HG03575 (cell line): ENCODE measurements around the gene ATG4B.
"Not testable (repeated sequence)": the region's sequence is repeated elsewhere in the genome, so short reads cannot be mapped to it uniquely, and the experiment has no call there.

Experiments used
- ATAC-seq: cut with Tn5 transposase; IDR thresholded peaks from one replicate; pipeline ENCODE4 v1.9.1; 2021; ENCODE audit not compliant: unreplicated experiment, insufficient number of reproducible peaks, low FRiP score; ENCODE audit errors: extremely low read depth

Gene ATG4B

DNA sequence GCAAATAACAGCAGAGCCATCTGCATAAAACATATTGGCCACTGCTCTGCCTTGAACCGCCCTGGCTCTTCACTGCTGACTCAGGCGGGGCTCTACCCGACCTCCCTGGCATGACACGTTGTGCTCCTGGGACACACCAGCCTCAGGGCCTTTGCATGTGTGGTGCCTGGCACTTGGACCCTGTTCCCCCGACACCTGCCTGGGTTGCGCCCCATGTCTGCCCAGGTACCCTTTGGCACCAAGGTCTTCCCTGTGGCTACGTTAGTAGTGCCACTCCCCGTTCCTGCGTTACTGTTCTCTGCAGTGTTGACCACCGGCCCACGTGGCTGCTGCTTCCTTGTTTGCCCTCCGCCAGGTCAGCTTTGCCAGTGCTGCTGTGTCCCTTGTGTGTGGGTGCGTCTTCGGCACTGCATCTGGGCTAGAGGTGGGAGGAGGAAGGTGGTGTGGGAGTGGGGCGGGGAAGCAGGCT is 20.3 kb downstream of the ATG4B start:
- no peak for ATAC-seq

DNA sequence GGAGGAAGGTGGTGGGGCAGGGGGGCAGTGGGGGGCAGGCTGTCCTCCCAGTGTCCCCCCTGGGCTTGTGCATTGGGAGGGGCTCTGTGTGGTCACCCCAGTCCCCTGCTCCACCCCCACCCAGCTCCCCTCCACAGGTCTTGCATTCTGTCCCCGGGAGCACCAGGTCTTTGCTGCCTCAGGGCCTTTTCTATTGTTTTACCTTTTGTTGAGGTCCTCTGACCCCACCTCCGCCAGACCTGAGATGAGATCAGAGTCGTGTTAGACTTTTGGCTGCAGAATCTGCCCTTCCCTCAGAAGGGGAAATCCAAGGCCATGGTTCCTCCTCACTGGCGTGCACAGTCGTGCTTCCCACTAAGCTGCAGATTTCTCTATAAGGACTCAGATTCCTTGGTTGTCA is 20.8 kb downstream of the ATG4B start:
- no peak for ATAC-seq

DNA sequence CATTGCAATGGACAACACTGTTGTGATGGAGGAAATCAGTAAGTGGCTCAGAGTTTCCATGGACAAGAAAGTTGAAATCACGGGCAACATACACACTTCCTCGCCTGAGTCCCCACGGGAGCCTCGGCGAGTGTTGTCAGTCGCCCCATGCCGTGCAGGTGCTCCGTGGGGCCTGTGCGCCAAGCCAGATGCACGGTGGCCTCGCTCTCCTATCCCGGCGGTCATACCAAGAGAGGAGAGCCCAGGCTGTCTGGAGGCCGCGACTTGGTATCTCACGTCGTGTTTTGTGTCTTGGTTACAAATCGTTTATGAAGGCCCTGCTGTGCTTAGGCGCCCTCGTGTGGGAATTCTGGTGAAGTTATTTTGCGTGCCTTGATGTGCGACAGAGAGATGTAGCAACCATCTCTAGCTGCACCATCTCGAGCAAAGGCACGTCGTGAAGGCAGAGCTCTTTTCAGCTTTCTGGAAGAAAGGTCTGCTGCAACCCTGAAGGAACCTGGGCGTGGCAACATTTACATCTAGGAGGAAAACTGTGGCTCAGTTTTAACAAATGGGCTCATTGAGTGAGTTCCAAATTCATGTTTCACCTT is 21.8 kb downstream of the ATG4B start:
- no peak for ATAC-seq

DNA sequence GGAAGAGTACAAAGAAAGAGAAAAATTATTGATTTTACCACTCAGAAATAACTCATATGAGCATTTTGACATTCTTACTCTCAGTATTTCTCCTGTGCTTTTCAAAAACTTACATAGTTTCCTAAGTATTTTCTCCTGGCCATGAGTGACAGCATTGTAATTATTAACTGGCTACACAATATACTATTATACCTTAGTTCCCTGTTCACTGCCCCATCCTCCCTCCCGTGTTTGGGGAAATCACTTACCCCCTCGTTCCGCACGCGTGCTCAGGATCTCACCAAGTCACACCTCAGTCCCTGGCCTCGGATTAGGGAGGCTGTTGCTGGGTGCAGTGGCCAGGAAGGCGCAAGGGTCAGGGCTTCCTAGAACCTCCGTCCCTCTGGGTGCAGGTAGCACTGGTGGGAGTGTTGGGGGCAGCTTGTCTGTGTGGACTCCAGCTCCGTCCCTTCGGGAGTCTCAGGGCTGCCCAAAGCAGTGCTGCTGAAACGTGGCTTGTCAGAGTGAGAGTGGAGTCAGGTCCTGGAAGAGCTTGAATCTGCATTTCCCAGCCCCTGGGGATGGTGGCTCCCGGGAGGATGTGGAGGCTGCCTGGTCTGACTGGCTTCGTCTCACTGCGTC is 23.2 kb downstream of the ATG4B start:
- ATAC-seq = no peak

DNA sequence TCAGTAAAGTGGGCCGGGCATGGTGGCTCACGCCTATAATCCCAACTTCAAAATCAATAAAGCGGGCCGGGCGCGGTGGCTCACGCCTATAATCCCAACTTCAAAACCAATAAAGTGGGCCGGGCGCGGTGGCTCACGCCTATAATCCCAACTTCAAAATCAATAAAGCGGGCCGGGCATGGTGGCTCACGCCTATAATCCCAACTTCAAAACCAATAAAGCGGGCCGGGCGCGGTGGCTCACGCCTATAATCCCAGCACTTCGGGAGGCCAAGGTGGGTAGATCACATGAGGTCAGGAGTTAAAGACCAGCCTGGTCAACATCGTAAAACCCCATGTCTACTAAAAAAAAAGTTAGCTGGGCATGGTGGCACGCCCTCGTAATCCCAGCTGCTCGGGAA is 25.2 kb downstream of the ATG4B start:
- ATAC-seq = not testable (repeated sequence)

DNA sequence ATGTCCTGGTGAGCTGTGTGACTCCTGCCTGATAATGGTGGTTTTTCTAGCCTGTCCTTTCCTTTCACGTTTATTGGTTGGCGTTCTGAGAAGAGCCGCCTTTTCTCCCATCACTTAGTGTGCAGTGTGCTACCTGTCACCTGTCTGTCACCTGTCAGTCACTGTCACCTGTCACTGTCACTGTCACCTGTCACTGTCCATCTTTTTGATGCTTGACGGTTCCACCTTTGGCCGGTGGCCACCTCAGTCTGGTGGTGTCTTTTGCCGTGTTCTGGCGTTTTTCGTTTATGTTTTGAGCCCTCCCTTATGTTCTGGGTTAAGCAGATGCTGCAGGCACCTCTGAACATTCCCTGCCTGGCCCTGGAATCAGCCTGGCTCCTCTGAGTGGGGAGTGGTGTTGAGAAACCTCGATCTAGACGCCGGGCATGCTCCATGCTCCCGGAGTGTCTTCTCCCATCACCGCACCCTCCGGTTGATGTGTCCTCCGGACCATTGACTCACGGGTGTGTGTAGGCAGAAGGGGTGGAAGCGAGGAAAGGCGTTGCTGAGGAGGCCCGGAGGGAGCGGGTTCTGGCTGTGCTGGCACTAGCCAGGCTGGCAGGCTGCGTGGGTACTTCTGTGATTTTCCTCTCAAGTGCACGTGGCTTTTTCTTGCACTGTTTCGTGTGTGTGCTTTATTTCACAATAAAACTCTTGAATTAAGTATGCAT is 28.4 kb downstream of the ATG4B start:
- no peak for ATAC-seq

DNA sequence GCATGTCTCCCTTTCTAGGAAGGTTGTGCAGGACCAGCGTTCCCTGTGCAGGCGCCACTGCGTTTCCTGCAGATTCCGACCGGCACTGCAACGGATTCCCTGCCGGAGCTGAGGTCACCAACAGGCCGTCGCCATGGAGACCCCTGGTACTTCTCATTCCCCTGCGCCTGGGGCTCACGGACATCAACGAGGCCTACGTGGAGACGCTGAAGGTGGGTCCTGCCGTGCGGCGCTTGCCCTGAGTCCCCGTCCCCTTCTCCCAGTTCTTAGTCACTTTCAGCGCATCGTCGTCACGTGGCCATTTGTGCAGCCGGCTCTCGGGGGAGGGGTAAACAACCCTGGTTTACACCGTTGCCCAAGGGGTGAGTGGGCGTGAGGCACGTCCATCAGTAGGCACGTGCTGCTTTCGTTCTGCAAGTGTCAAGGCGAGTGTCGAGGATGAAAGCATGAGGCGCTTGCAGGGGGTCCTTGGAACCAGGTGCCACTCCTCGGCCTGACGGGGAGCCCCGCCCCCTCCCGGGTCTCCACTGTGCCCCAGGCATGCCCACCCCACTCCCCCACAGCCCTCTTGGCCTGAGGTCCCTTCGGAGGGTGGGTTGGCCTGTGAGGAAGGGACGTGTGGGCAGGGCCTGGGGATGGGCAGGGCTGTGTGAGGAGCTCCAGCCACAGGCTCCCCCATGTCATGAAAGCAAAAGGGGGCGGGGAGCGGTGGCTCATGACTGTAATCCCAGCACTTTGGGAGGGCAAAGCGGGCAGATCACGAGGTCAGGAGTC is 29.3 kb downstream of the ATG4B start:
- no peak for ATAC-seq

DNA sequence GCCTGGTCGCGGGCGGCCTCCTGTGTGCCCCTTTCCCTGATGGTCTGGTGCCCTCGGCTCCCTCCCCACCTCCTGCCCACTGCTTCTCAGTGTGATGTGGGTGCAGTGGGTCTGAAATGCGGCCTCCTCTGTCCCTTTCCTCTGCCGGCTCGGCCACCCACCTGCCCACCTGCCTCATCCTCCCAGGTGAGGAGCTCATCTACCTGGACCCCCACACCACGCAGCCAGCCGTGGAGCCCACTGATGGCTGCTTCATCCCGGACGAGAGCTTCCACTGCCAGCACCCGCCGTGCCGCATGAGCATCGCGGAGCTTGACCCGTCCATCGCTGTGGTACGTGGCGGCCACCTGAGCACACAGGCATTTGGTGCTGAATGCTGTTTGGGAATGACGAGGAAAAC is 30.9 kb downstream of the ATG4B start:
- no peak for ATAC-seq

DNA sequence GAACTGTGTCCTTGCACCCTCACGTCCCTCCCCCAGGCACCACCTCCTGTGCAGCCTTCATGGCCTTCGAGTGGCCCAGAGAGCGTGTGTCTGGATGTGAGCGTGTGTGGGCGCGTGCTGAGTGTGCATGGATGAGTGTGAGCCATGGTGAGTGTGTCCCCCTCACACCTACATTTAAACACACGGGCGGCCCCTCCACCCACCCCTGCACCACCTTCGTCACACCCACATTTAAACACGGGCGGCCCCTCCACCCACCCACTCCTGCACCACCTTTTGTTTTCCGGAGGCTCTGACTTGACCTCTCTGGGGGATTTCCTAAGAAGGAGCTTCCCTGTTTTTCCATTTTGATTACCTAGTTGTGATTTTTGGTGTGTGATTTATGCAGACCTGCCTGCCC is 31.3 kb downstream of the ATG4B start:
- no peak for ATAC-seq

DNA sequence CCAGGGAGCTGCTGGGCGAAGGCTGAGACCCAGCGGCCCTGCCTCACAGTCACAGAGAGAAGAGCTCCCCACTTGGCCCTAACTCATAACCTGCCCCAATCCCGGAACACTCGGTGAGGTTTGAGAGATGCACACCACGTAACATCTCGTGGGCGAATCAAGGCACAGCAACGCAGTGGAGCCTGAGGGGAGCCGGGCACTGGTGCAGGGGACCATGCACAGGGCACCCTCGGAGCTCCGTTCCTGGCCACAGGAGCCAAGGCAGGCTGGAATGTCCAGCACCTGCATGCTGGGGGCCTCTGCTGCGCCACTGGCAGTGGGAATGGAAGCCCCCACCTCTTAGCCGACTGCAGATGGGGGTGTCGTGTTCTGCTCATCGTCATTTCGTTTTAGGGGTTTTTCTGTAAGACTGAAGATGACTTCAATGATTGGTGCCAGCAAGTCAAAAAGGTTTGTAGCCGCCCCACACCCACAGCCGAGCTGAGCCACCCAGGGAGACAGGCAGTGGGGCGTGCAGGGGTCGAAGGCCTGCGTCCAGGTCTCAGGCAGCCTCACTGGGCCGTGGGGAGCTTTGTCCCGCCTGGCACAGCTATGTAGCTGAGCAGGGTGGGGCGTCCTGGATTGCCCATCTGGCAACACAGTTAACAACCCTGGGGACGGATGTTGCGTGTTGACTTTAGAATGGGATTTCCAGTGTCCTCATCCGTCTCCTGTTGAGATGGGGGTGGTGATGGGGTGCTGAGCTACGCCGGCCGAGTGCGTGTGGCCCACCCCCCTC is 33.0 kb downstream of the ATG4B start:
- no peak for ATAC-seq

DNA sequence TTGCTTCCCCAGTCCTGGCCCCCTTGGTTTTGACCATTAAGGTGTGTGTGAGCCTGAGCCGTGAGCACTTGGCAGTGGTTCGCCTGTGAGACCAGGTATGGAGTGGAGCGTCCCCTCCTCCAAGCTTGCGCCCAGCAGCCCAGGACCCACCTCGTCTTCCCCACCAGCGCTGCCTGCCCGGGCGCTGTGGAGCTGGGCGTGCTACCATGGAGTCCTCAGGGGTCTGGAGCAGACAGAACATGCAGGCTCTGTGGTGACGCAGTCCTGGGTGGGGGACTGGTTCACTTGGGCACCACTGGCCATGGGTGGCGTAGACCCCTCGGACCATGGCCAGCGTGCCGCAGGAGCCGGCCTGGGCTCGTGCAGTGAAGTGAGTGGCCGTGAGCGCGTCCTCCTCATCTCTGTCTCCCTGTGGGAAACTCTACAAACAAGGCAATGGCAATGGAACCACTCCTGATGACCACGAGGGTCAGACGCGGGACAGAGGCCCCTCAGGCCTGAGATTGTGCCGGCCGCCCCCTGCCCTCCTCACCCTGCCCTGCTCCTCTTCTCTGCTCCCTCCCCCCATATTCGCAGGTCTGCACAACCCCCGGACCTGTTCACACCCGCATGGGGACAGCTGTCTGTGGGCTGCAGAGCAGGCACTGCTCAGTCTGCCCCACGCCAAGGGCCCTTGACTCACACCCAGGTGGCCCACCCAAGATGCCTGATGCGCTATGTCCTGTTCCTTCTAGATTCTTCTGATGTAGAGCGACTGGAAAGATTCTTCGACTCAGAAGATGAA is 34.2 kb downstream of the ATG4B start:
- ATAC-seq = no peak

DNA sequence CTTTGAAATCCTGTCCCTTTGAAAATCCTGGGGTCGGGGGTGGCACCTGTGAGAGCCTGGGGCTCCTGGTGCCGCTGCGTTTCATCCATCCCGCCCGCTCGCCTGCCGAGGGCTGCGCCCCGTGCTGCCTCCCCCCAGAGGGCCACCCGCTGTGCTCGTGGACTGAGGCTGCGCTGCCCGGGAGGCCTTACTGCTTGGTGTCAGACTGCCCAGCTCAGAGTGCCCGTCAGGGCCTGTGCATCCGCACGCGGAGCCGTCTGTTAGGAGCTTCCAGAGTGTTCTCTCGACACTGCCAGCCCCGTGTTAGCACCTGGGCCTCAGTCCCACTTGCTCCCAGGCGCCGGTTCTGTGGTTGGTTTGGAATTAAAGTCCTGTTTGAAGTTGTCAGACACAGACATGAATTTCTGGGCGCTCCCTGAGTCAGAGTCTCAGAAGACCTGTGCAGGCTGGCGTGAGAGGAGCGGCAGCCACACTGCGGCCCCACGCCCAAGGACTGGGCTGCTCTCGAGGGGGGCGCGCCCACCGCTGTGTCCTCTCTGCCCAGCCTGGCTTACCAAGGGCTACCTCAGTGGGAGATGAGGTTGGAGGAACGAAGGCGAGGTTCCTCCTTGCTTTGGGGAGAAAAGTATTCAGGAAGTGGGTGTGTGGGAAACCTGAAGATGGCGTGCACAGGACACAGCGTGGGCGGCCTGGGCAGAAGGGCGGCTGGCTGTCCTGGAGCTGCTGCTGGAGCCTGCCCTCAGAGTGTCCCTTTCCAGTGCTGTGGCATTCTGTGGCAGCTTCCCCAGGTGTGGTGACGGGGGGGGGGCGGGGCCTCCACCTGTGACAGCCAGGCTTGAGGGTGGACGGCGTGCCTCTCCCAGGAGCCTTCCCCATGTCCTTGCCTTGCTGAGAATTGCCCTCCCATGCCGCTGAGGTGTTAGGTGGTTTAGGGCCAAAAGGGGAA is 35.0 kb downstream of the ATG4B start:
- no peak for ATAC-seq

DNA sequence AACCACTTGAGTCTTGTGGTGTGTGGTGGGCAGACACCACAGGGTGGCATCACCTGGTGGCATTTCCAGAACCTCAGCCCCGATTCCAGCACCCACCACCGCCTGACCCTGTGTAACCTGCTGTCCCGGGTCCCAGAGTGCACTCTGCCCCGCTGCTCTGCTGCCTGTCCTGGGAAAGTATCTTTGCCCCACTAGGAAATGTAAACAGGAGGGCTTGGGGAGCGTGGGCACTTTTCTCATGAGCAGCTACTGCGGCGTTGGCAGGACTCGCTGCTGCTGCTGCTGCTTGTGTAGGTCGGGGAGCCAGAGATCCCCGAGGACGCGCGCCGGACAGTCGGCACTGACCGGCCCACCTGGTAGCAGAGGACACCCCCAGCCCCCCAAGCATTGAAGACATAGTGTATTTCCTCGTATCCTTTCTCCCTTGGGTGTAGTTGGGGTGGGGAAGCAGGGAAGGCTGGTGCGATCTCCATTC is 35.7 kb downstream of the ATG4B start:
- ATAC-seq = no peak

DNA sequence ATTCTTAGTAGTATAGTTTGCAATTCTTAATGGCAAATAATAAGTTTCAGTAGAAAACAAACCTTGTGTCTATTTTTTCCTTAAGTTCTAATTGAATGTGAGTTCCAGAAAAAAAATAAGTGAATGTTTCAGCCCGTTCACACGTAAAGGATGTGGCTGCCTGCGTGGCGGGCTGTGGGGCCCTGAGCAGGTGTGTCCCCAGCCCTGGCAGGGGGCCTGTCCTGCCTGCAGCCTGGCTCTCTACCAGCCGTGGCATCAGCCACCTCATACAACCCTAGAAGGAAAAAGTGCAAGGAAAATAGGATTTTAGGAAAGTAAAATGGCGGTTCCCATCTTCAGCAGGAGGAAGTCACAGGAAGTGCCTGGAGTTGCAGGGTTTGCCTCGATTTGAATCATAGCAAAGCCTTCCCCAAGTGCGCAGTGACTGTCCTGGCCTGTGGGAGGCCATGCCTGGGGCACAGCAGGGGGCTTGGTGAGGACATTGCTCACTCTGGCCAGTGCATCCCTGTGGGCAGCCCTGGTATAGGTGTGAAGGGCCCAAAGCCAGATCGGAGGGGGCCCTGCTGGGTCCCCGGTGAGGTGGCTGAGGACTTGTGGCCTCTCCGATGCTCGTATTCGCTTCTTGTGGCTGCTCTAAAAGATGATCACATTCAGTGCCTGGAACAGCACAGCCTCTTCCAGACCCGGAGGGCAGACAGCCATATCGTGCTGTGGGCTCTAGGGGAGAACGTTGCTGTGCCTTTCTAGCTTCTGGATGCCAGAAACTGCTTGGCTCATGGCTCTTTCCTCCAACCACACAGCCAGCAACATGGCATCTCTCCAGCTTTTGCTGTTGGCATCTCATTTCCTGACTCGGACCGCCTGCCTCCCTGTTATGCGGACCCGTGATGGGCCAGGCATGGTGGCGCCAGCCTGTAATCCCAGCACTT is 36.6 kb downstream of the ATG4B start:
- ATAC-seq = no peak

DNA sequence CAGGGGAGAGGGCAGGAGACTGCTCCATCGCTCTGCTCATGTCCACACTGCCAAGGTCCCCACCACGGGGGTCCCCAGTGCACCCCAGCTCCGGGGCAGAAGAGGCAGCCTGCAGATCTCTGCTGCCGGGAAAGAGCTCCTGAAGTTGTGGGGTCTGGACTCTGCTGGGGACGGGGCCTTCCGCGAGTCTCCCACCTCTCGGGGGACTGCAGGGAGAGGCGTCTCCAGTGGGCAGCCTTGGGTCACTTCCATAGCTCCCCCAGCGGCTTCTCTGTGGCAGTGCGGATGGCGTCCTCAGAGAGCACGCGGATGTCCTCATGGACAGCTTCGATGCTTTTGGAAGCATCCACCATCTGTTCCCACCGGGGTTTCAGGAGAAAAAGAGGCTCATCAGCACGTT is 38.4 kb downstream of the ATG4B start:
- ATAC-seq = no peak

DNA sequence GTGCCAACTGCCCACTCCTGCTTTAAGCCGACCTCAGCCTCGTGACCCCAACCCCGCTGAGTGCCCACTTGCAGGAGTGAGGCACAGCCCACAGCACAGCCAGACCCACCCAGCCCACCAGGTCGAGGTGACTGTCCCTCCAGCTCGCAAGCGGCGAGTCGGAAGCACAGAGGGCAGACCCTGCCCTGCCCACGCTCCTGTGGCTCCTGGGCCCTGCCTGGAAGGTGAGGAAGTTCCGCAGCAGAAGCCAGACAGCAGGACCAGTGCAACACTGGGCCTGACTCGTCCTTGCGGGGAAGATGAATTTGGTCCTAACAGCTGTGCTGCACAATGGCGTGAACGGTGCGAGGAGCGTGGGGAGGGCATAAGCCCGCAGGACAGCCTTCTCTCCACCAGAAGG is 39.2 kb downstream of the ATG4B start:
- no peak for ATAC-seq
